Dendritic cell treated with granulocyte-macrophage colony-stimulating factor and Interleukin-4, amounts not matched to agents 40 ng/mL and 50 ng/mL, for 4 days (primary cell): ENCODE results near the gene DGKB.
"Not testable (repeated sequence)": the region's sequence is repeated elsewhere in the genome, so short reads cannot be mapped to it uniquely, and the experiment has no call there.

ENCODE experiments used
- H3K27ac Mint-ChIP-seq: one replicate; pipeline ENCODE4 v1.8.0; 2022; ENCODE audit warnings: mild to moderate bottlenecking, mixed read lengths
- H3K27me3 Mint-ChIP-seq: one replicate; pipeline ENCODE4 v1.8.0; 2022; ENCODE audit warnings: mild to moderate bottlenecking, mixed read lengths
- H3K36me3 Mint-ChIP-seq: one replicate; pipeline ENCODE4 v1.8.0; 2022; ENCODE audit warnings: low read depth, mixed read lengths
- H3K4me1 Mint-ChIP-seq: one replicate; pipeline ENCODE4 v1.8.0; 2022; ENCODE audit warnings: low read depth, mixed read lengths
- H3K4me3 Mint-ChIP-seq: one replicate; pipeline ENCODE4 v1.8.0; 2022; ENCODE audit warnings: mild to moderate bottlenecking, moderate library complexity, mixed read lengths
- H3K9me3 Mint-ChIP-seq: one replicate; pipeline ENCODE4 v1.8.0; 2022; ENCODE audit warnings: mixed read lengths
- intact Hi-C: fragments of 100-400 bp; cut with micrococcal nuclease; formaldehyde crosslinking; loops from one replicate; pipeline ENCODE4 v1.15.0; 2022

Gene DGKB

DNA sequence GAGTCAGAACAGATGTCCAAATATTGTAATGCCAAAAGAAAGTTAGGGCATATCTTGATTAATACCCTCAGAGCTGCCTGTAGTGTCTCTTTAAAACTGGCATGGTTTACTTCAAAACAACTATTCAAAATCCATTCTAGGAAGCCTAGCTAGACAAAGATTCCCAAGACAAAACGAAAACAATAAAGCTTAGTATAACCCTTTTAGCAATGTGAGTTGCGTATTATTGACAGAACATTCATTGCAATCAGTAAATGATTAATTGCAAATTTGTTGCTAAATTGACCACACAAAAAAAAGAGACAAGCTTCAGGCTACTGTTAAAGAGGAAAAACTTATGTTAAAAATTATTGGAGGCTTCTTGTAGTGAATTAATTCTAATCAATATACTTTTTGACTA is 406.9 kb downstream of the DGKB start:
- Mint-ChIP-seq H3K4me3 (no peak overlapping the region), H3K27me3 (no peaks in the 10 kb centered on the region), H3K9me3 (peaks cover 2% of the 10 kb centered on the region), H3K36me3 (no peaks in the 10 kb centered on the region), H3K27ac (no peak overlapping the region), H3K4me1 (no peaks in the 10 kb centered on the region)
- intact Hi-C loops, result no loop called here

DNA sequence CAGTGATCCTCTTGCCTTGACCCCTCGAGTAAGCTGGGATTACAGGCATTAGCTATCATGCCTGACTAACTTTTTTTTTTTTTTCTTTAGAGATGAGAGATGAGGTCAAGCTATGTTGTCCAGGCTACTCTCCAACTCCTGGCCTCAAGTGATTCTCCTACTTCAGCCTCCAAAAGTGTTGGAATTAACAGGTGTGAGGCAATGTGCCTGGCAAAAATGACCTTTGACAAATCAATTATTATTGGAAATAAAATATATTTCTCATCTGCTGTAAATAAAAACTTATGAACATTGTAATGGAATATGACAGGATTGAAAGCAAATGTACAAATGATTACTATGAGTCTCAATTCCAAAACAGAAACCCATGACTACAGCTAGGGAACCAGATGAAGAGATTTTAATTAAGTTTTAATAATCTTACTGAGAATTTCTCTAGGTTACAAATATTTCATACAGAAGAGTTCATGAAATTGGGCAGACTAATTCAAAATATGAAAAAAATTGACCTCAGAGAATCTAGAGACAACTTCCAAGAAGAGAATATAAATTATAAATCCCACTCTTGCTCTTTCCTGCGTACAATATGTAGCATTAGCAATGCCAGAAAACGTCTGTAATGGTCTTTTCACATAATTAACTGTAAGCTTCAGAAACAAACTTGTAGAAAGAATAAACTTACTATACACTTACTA is 414.7 kb downstream of the DGKB start:
- H3K4me1 Mint-ChIP-seq, result no peaks in the 10 kb centered on the region
- no peak overlapping the region for H3K4me3 Mint-ChIP-seq
- no peaks in the 10 kb centered on the region for H3K27me3 Mint-ChIP-seq
- no peaks in the 10 kb centered on the region for H3K36me3 Mint-ChIP-seq
- H3K9me3 Mint-ChIP-seq, result no peaks in the 10 kb centered on the region
- no peak overlapping the region for H3K27ac Mint-ChIP-seq
- intact Hi-C loops, result no loop called here

DNA sequence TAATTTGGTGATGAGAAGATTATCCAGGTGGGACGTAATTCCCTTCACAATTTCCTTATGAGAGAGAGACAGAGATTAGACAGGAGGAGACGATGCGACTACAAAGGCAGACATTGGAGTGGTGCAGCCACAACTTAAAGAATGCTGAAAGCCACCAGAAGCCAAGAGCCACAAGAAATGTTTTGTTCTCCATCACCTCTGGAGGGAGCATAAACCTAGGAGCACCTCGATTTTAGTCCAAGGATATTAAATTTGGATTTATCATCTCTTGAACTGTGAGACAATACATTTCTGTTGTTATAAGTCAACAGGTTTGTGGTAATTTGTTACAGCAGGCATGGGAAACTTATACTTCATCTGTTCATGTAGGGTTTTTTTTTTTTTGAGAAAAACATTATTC is 418.9 kb downstream of the DGKB start:
- no peaks in the 10 kb centered on the region for H3K9me3 Mint-ChIP-seq
- no peak overlapping the region for H3K27ac Mint-ChIP-seq
- H3K4me1 Mint-ChIP-seq, result no peaks in the 10 kb centered on the region
- H3K27me3 Mint-ChIP-seq, result no peaks in the 10 kb centered on the region
- H3K4me3 Mint-ChIP-seq, result no peak overlapping the region
- intact Hi-C loops, result no loop called here
- H3K36me3 Mint-ChIP-seq, result no peaks in the 10 kb centered on the region

DNA sequence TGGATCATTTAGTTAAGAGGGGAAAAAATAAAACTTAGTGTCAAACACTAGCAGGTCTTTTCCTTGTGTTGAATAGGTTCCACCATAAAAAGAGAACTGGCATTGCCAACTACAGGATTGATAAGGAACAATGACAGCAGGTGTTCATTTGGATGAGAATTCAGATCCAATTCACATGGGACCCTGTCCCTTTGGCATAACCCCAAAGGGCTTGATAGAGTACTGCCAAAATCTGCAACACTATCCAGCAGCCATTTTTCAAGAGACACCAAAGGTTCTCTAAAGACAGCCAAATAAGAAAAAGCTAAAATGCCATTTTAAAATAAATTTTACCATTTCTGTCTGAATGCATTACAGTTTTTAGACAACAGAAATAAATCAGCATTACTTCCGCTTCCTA is 422.3 kb downstream of the DGKB start:
- Mint-ChIP-seq H3K9me3 (no peaks in the 10 kb centered on the region), H3K27me3 (no peaks in the 10 kb centered on the region), H3K4me1 (no peaks in the 10 kb centered on the region), H3K4me3 (no peak overlapping the region), H3K27ac (no peak overlapping the region), H3K36me3 (no peaks in the 10 kb centered on the region)
- intact Hi-C loops, result no loop called here

DNA sequence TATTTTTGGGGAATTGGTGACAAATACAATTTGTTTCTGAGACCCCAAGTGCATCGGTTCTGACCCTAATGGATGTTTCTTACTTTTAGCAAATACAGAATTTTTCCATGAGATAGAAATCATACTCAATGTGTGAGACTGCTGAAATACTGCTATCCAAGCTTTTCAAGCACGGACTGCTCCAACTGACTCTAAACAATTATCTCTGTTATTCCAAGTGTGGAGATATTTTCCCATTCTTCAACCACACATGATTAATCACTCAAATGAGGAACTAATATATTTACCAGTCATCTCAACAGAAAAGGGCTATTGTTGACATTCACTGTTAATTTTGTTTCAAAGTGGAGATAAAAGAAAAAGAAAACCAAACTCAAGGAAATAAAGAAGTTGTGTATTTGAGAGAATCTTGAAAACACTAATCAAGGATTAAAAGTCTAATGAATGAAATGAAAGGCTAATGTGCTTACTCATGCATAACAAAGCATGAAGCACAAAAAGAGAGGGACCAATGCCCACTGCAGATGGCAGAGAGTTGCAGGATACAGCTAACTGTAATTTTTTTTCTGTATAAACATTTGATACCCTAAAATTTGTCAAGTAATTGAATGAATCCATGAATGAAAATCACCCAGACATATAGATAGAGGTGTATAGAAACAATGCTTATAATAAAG is 423.6 kb downstream of the DGKB start:
- no peaks in the 10 kb centered on the region for H3K4me1 Mint-ChIP-seq
- peaks cover 4% of the 10 kb centered on the region for H3K9me3 Mint-ChIP-seq
- H3K27me3 Mint-ChIP-seq, result no peaks in the 10 kb centered on the region
- intact Hi-C loops, result no loop called here
- no peak overlapping the region for H3K27ac Mint-ChIP-seq
- H3K4me3 Mint-ChIP-seq, result no peak overlapping the region
- no peaks in the 10 kb centered on the region for H3K36me3 Mint-ChIP-seq

DNA sequence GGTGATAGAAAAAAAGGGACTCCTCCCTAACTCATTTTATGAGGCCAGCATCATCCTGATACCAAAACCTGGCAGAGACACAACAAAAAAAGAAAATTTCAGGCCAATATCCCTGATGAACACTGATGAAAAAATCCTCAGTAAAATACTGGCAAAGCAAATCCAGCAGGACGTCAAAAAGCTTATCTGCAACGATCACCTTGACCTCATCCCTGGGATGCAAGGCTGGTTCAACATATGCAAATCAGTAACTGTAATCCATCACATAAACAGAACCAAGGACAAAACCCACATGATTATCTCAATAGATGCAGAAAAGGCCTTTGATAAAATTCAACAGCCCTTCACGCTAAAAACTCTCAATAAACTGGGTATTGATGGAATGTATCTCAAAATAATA is 440.8 kb downstream of the DGKB start:
- not testable (repeated sequence) for H3K36me3 Mint-ChIP-seq, H3K9me3 Mint-ChIP-seq, H3K4me3 Mint-ChIP-seq, H3K27ac Mint-ChIP-seq, H3K27me3 Mint-ChIP-seq, H3K4me1 Mint-ChIP-seq
- intact Hi-C loops, result loop anchor here (10.0 kb wide), 1 partner anchor 233 kb away; no protein-coding TSS in a partner anchor

DNA sequence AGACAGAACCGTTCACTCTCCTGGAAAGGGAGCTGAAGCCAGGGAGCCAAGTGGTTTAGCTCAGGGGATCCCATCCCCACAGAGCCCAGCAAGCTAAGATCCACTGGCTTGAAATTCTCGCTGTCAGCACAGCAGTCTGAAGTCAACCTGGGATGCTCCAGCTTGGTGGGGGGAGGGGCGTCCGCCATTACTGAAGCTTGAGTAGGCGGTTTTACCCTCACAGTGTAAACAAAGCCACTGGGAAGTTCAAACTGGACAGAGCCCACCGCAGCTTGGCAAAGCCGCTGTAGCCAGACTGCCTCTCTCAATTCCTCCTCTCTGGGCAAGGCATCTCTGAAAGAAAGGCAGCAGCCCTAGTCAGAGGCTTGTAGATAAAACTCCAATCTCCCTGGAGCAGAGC is 443.7 kb downstream of the DGKB start:
- H3K9me3 Mint-ChIP-seq, H3K27ac Mint-ChIP-seq, intact Hi-C loops, H3K36me3 Mint-ChIP-seq, H3K27me3 Mint-ChIP-seq, H3K4me1 Mint-ChIP-seq, H3K4me3 Mint-ChIP-seq: not testable (repeated sequence)

DNA sequence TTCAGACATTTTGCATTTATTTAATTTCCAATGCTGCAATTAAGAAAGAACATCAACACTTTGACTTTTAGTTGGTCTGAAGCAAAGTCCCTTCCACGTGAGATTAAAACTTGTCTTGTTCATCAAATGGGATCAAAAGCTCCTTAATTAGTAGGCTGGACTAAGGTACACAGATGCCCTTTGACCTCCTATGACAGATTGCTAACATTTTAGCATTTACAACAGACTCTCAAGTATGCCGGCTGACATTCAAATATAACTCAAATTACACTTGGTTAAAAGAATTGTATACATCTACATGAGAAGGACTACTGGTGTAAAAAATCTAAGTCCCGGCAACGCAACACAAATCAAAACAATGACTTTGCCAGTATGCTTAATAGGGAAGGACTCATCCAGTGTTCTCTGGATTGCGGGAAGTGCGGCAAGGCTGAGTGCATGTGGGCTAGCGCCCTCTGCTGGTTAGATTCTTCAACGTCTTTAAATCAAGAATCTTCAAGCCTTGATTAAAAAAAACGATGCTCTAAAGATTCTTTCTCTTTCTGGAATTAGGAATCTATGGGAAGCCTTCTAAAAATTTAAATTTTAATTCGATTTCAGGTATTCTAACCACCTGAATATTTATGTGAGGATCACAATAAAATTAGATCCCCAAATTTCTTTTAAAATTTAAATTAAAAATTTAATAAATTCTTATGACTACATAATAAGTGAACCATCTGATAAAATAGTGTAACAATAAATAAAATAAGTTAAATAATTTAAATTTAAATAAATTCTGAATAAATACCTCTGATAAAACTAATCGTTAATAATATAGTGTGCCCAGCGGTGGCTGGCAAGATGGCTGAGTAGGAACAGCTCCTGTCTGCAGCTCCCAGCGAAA is 444.7 kb downstream of the DGKB start:
- no peak overlapping the region for H3K4me3 Mint-ChIP-seq
- H3K4me1 Mint-ChIP-seq, result no peaks in the 10 kb centered on the region

DNA sequence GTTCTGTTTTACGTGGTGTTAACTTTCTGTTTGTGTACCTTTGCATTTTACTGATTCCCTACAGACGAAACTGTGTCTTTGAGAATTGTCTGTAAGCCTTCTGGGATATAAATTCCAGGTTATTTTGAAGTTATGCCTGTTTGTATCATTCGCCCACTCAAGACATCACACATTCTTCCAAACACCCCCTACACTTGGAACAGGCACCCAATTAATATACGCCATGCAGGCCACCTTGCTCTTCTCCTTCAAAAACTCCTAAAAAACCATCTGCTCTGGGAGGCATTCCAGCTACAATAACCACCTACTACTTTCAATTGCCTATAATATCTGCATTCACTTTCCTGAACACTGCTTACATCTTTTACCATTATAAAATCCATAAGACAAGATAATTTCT is 453.3 kb downstream of the DGKB start:
- intact Hi-C loops, result no loop called here
- Mint-ChIP-seq H3K36me3 (no peaks in the 10 kb centered on the region), H3K4me1 (no peaks in the 10 kb centered on the region), H3K9me3 (no peaks in the 10 kb centered on the region), H3K27me3 (no peaks in the 10 kb centered on the region), H3K27ac (no peak overlapping the region), H3K4me3 (no peak overlapping the region)

More for the DNA sequence above, 444.7 kb downstream of the DGKB start:
- intact Hi-C loops, result loop anchor here (1.0 kb wide), 1 partner anchor 1178 kb away; no protein-coding TSS in a partner anchor
- Mint-ChIP-seq H3K27ac (no peak overlapping the region), H3K36me3 (no peaks in the 10 kb centered on the region), H3K9me3 (no peaks in the 10 kb centered on the region), H3K27me3 (no peaks in the 10 kb centered on the region)

DNA sequence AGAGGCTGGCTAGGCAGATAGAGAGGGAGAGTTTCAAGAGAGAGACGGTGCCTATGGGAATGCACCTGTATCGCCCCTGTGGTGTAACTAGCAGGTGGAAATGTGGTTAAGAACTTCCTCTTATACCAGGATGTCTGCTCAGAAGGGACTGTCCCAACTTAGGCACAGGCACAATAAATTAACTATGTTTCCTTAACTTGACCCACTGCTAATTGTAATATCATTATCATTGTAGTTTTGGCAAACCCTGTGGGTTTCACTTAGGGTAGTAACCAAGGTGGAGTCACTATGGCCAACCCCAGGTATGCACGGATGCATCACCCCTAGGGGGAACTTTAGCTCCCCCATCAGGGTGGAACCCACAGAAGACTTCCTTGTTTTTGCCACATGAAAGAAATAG is 455.7 kb downstream of the DGKB start:
- H3K27ac Mint-ChIP-seq, result no peak overlapping the region
- H3K4me3 Mint-ChIP-seq, result no peak overlapping the region
- H3K27me3 Mint-ChIP-seq, result no peaks in the 10 kb centered on the region
- H3K4me1 Mint-ChIP-seq, result no peaks in the 10 kb centered on the region
- intact Hi-C loops, result no loop called here
- no peaks in the 10 kb centered on the region for H3K9me3 Mint-ChIP-seq
- H3K36me3 Mint-ChIP-seq, result no peaks in the 10 kb centered on the region

DNA sequence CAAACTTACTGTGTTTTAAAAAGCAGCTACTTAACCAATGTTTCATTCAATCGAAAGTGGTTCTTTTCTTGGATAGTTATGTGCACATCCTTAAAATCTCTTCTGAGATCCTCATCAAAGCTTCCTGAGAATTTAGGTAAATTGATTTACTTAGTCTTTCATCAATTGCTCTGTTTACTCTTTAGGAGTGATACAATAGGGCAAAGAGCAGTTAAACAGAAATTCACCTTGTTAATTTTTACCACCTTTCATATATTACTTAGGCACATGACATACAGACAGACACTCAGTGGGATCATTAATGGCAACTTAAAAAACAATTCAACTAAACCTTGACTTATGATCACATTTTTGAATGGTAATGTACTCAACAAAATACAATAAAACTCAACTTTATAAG is 456.3 kb downstream of the DGKB start:
- Mint-ChIP-seq H3K36me3 (no peaks in the 10 kb centered on the region), H3K4me1 (no peaks in the 10 kb centered on the region), H3K4me3 (no peak overlapping the region), H3K9me3 (no peaks in the 10 kb centered on the region), H3K27ac (no peak overlapping the region), H3K27me3 (no peaks in the 10 kb centered on the region)
- intact Hi-C loops, result no loop called here

DNA sequence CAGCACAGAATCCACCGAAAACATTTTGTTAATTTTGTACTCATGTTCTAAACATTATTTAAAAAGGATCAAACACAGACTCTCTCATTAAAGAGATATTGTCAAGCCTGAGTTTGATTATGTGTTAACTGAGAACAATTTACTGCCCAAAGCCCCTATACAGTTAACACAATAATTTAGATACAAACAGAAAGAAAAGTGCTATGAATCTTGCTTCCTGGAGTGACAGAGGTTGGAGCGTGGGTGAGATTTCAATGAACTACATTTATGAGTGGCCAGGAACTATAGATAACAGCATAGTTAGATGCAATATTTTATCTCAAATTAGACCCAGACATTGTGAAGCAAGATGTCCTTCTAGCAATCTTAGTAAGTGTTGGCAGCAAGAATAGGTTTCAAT is 464.2 kb downstream of the DGKB start:
- H3K27me3 Mint-ChIP-seq, result no peaks in the 10 kb centered on the region
- intact Hi-C loops, result no loop called here
- no peak overlapping the region for H3K27ac Mint-ChIP-seq
- H3K9me3 Mint-ChIP-seq, result peaks cover 15% of the 10 kb centered on the region
- H3K4me3 Mint-ChIP-seq, result no peak overlapping the region
- H3K36me3 Mint-ChIP-seq, result no peaks in the 10 kb centered on the region
- H3K4me1 Mint-ChIP-seq, result no peaks in the 10 kb centered on the region

DNA sequence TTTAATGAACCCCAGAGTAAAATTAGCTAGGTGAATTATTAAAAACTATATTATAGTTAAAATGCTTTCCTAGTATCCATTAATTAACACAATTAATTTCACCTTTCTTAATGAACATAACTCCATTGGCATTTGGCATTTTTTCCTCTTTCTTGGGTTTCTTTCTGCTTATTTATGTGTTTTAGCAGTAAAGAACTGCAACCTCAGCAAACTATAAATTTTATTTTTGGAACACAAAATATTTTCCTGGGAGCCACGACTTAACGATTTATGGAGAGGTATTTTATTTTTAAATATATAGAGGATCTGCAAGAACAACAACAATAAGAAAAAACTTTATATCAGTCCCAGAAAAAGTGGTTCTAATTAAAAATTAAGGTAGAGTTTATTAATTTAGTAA is 465.7 kb downstream of the DGKB start:
- Mint-ChIP-seq H3K27me3 (no peaks in the 10 kb centered on the region), H3K4me3 (no peak overlapping the region), H3K4me1 (no peaks in the 10 kb centered on the region), H3K27ac (no peak overlapping the region), H3K36me3 (no peaks in the 10 kb centered on the region), H3K9me3 (peaks cover 27% of the 10 kb centered on the region)
- intact Hi-C loops, result no loop called here

DNA sequence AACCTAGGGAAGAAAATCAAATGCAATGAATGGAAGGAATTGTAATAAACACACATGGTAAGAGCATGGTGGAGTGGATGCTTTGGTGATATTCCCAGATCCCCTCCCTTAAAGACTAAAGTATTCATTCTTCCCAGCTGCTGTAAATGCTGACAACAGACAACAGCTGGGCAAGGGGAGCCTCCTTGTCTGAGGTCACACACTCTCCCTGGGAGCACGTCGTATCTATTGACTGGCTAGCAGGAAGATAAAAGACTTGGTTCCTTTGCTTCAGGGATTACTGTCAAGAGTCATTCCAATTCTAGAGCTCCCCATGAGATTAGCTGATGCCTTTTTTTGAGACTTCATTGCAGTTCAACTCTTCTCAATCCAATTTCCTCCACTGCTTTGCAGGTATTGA is 469.6 kb downstream of the DGKB start:
- Mint-ChIP-seq H3K9me3 (peaks cover 36% of the 10 kb centered on the region), H3K27me3 (no peaks in the 10 kb centered on the region), H3K27ac (no peak overlapping the region), H3K4me1 (no peaks in the 10 kb centered on the region), H3K36me3 (no peaks in the 10 kb centered on the region), H3K4me3 (no peak overlapping the region)
- intact Hi-C loops, result no loop called here
